Sigmoid colon (tissue), 7 donors: ENCODE data around the gene TMEM121B. TPM values are rescaled to one million over a fixed set of nuclear protein-coding genes. Genes with fewer than 3 reads are reported as not detected.

Experiments
- DNase-seq: peaks from one replicate; pipeline ENCODE4 v3.0.0-alpha.2; 2019
- H3K27ac ChIP-seq, 4 donors: fragments of 200-600 bp; sonication (generic); one replicate each; pipeline ENCODE4 v1.5.1; 2016 to 2019; ENCODE audit warnings: mild to moderate bottlenecking in 1 of 4
- H3K27me3 ChIP-seq, 3 donors: fragments of 200-600 bp; sonication (generic); one replicate each; pipeline ENCODE4 v1.5.1; 2019; ENCODE audit warnings: mild to moderate bottlenecking in 1 of 3
- H3K36me3 ChIP-seq, 4 donors: fragments of 200-600 bp; sonication (generic); one replicate each; pipeline ENCODE4 v1.5.1; 2016 to 2019
- H3K4me1 ChIP-seq, 4 donors: fragments of 200-600 bp; sonication (generic); one replicate each; pipeline ENCODE4 v1.5.1; 2017 to 2019
- H3K4me3 ChIP-seq, 4 donors: fragments of 200-600 bp; sonication (generic); one replicate each; pipeline ENCODE4 v1.5.1; 2017 to 2019; ENCODE audit warnings: mild to moderate bottlenecking in 2 of 4, moderate library complexity in 1 of 4
- H3K9me3 ChIP-seq, 4 donors: fragments of 200-600 bp in 3 of 4; sonication (generic) in 3 of 4; one replicate each; pipeline versions ENCODE4 v1.5.1 to v1.6.1; 2013 to 2019
- EP300 ChIP-seq, 4 donors: sonication (generic); formaldehyde crosslinking; IDR thresholded peaks; one replicate each; pipeline ENCODE4 v1.6.1; 2017; ENCODE audit warnings: antibody characterized with exemption in 4 of 4
- POLR2A ChIP-seq, 2 donors: fragments of 450-650 bp; IDR thresholded peaks; one replicate each; pipeline ENCODE4 v1.6.1; 2016; ENCODE audit warnings: antibody characterized with exemption in 2 of 2, mild to moderate bottlenecking in 2 of 2, moderate library complexity in 2 of 2
- POLR2AphosphoS5 ChIP-seq, 4 donors: sonication (generic); formaldehyde crosslinking; IDR thresholded peaks; one replicate each; pipeline ENCODE4 v1.6.1; 2017; ENCODE audit warnings: antibody characterized with exemption in 4 of 4
- WGBS, 2 donors: extraction: QIAGEN DNeasy Blood & Tissue Kit; methylation state at CpG; one replicate each; pipeline ENCODE4 v1.1.7; 2013; 5-methylcytosine and 5-hydroxymethylcytosine counted together
- intact Hi-C: fragments of 100-400 bp; cut with DNase I; formaldehyde crosslinking; loops from one replicate; pipeline ENCODE4 v1.15.1; 2023
- polyA plus RNA-seq, 3 donors: library from polyadenylated mRNA; stranded (reverse); fragments of 200-250 nt; gene quantifications; one replicate each; pipeline ENCODE4 v1.2.3, GENCODE V29; 2013
- total RNA-seq, 4 donors: library from RNA; depleted of rRNA; stranded (reverse); fragments of >200 nt; gene quantifications; one replicate each; pipeline ENCODE4 v1.1.0, GENCODE V29; 2016
- TF ChIP-seq, protein P1 (sequence below), 4 experiments: fragments of 450-650 bp in 3 of 4; fragments of 200-600 bp in 1 of 4; IDR thresholded peaks; one replicate each; pipeline ENCODE4 v1.5.1; 2016 to 2019; ENCODE audit warnings: antibody characterized with exemption in 4 of 4, mild to moderate bottlenecking in 3 of 4, moderate library complexity in 2 of 4
- donor health status: healthy with polysubstance abuse.
- donor health status: Bipolar disorder and iron deficiency.
- donor health status: healthy.

Gene TMEM121B
- total and polyA plus RNA-seq, 7 donors = 0.17 to 0.54 (median 0.43) TPM; not detected in 3

DNA sequence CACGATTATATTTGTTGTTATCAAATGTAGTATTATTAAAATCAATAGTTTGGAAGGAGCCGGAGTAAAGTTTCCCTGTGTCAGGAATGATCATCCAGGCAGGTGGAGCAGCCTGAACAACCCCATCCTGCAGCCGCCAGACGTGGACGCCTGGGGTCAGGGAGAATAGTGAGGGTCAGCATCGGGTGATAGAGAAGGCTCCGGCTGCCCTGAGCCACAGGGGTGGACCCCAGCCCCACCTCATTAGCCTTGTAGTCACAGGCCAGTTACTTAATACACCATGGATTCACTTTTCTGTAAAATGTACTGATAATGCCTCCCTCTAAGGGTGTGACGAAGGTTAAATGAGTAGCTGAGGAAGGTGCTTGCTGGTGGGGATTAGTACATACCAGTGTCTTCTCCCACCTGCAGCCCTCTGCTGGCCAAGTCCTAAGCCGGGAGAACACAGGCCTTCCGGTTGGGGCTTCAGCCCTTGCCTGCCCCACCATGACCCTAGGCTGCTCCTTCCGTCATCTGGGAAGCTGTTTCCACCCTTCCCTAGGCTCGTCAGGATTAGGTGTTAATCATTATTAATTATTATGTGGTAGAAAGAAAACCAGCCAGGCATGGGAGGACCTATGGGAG is 14.9 kb downstream of the TMEM121B start:
- peak; percentile 56 for DNase-seq
- intact Hi-C loops = no loop called here
- Histone ChIP-seq H3K27ac (no peak overlapping the region), H3K27me3 (no peaks in the 10 kb centered on the region), H3K36me3 (peaks cover 0 to 74% (median 23%) of the 10 kb centered on the region in 4 donors), H3K4me1 (no peaks in the 10 kb centered on the region), H3K9me3 (no peaks in the 10 kb centered on the region), H3K4me3 (no peak overlapping the region)
- TF ChIP-seq EP300 (IDR thresholded peaks at IDR 0.05) (no peak), POLR2A (IDR thresholded peaks at IDR 0.05) (no peak), POLR2AphosphoS5 (IDR thresholded peaks at IDR 0.05) (no peak)
- TF ChIP-seq, protein P1, sequence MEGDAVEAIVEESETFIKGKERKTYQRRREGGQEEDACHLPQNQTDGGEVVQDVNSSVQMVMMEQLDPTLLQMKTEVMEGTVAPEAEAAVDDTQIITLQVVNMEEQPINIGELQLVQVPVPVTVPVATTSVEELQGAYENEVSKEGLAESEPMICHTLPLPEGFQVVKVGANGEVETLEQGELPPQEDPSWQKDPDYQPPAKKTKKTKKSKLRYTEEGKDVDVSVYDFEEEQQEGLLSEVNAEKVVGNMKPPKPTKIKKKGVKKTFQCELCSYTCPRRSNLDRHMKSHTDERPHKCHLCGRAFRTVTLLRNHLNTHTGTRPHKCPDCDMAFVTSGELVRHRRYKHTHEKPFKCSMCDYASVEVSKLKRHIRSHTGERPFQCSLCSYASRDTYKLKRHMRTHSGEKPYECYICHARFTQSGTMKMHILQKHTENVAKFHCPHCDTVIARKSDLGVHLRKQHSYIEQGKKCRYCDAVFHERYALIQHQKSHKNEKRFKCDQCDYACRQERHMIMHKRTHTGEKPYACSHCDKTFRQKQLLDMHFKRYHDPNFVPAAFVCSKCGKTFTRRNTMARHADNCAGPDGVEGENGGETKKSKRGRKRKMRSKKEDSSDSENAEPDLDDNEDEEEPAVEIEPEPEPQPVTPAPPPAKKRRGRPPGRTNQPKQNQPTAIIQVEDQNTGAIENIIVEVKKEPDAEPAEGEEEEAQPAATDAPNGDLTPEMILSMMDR (IDR thresholded peaks at IDR 0.05) = no peak
- WGBS, 2 donors = 86% methylated on average over 12 of the region's 12 CpGs

DNA sequence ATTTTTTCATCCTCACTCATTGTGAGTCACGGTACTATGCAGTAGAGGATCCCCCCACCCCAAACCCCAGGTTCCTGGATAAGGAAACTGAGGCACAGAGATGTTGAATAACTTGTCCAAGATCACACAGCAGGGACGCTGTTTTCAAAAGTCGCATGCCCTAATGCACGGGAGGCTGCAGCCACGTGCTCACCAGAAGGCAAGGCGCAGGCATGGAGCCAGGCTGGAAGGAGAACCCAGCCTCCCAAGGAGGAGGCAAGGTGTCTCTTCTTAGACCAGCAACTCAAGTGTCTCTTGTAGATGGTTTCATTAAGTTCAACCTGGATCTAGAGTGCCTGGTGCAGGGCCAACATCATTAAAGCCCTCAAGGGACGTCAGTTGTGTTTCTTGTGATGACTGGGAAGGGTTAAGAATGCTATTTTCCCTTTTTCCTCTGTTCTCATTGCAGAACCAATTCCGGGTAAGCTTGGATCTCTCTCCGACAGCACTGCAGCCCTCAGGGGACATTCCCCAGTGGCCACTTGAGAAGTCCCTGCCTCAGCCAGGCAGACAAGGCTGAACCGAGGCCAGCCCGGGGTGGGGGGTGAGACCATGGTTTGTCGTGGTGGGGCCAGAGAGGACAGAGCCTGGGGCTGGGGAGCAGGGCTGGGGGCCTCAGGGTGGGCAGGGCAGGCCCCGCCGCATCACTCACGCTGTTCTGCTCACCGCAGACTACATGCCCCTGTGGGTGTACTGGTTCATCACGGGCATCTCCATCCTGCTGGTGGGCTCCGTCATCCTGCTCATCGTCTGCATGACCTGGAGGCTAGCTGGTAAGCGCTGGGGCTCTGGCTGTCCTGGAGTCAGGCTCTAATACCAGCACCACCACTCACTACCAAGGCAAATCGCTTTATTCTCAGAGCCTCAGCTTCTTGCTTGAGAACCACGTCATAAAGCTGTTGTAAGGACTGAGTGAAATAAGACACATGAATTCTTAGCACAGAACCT is 15.7 kb downstream of the TMEM121B start:
- 89 to 90% methylated on average over 22 of the region's 22 CpGs for WGBS, 2 donors
- no peak overlapping the region for H3K4me3 ChIP-seq
- H3K36me3 ChIP-seq = peaks cover 0 to 82% (median 28%) of the 10 kb centered on the region in 4 donors
- DNase-seq = peak; percentile 43
- intact Hi-C loops = no loop called here
- H3K9me3 ChIP-seq = no peaks in the 10 kb centered on the region
- no peaks in the 10 kb centered on the region for H3K4me1 ChIP-seq
- no peak overlapping the region for H3K27ac ChIP-seq
- H3K27me3 ChIP-seq = no peaks in the 10 kb centered on the region
- no peak for TF ChIP-seq EP300 (IDR thresholded peaks at IDR 0.05)
- TF ChIP-seq POLR2A (IDR thresholded peaks at IDR 0.05) = no peak

DNA sequence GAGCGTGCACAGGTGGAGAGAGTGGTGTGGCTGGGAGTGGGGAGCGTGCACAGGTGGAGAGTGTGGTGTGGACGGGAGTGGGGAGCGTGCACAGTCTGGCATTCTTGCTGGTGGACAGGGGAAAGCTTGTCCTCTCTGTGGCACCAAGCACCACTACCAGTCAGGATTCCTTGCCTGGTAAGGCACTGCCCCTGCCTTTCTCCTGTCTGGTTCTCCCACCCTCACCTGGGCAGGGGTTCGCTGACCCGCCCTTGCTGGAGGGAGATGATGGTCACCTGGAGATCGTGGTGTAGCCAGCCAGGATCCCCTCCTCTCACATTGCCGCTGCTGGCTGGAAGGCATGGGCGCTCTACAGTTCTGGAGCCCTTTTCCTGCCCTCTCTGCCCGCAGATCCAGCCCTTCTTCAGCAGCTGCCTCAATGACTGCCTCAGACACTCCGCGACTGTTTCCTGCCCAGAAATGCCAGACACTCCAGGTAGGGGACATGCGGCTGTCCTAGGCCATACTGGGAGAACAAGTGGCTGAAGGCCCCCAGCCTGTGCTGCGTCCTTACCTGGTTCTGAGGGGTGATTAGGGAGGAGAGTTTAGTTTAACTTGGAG is 16.7 kb downstream of the TMEM121B start:
- TF ChIP-seq POLR2AphosphoS5 (IDR thresholded peaks at IDR 0.05) (no peak), POLR2A (IDR thresholded peaks at IDR 0.05) (no peak), EP300 (IDR thresholded peaks at IDR 0.05) (no peak)
- TF ChIP-seq, protein P1 (IDR thresholded peaks at IDR 0.05) = no peak
- DNase-seq = peak; percentile 47
- intact Hi-C loops = no loop called here
- WGBS, 2 donors = 87% methylated on average over 14 of the region's 14 CpGs
- H3K4me1 ChIP-seq = no peaks in the 10 kb centered on the region
- H3K36me3 ChIP-seq = peaks cover 0 to 86% (median 28%) of the 10 kb centered on the region in 4 donors
- H3K27ac ChIP-seq = no peak overlapping the region
- H3K4me3 ChIP-seq = no peak overlapping the region
- H3K9me3 ChIP-seq = no peaks in the 10 kb centered on the region
- no peaks in the 10 kb centered on the region for H3K27me3 ChIP-seq

DNA sequence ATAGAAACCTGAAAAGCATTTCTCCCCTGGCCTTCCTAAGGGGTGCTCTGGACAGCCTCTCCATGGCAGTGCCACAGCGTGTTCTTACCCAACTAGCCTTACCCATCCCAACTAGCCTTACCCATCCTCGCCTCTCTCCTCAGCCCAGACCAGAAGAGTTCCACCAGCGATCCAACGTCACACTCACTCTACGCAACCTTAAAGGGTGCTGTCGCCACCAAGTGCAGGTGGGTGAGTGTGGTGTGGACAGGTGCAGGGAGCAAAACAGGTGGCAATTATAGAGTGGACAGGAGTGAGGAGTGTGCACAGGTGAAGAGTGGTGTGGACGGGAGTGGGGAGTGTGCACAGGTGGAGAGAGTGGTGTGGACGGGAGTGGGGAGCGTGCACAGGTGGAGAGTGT is 17.8 kb downstream of the TMEM121B start:
- 96 to 98% methylated on average over 9 of the region's 9 CpGs for WGBS, 2 donors
- H3K4me1 ChIP-seq = no peaks in the 10 kb centered on the region
- no peaks in the 10 kb centered on the region for H3K27me3 ChIP-seq
- DNase-seq = peak; percentile 26
- intact Hi-C loops = no loop called here
- TF ChIP-seq EP300 (IDR thresholded peaks at IDR 0.05) = no peak
- TF ChIP-seq, protein P1 (IDR thresholded peaks at IDR 0.05) = no peak
- no peak for TF ChIP-seq POLR2A (IDR thresholded peaks at IDR 0.05)
- no peak for TF ChIP-seq POLR2AphosphoS5 (IDR thresholded peaks at IDR 0.05)
- no peaks in the 10 kb centered on the region for H3K9me3 ChIP-seq
- H3K4me3 ChIP-seq = no peak overlapping the region
- no peak overlapping the region for H3K27ac ChIP-seq
- peaks cover 0 to 86% (median 29%) of the 10 kb centered on the region in 4 donors for H3K36me3 ChIP-seq

DNA sequence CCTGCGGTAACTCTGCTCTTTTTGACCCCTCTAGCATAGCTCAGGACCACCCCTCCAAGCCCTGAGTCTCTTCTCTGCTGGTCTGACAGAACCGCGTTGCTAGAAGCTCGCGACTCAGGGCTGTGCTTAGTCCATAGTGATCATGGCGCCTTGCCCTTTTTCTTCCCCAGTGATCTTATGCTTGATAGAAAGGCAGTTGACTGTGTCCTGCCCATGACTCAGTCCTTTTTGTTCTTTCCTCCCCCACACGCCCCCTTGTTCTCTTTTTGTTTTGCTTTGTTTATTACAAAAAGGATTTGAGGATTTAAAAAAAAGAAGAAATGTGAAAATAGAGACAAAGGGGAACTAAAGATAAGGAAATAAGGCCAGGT is 18.9 kb downstream of the TMEM121B start:
- DNase-seq = peak; percentile 53
- Histone ChIP-seq H3K27me3 (no peaks in the 10 kb centered on the region), H3K36me3 (peaks cover 0 to 86% (median 26%) of the 10 kb centered on the region in 4 donors), H3K27ac (no peak overlapping the region), H3K9me3 (no peaks in the 10 kb centered on the region), H3K4me3 (no peak overlapping the region), H3K4me1 (no peaks in the 10 kb centered on the region)
- WGBS, 2 donors = 91 to 93% methylated on average over 7 of the region's 7 CpGs
- TF ChIP-seq EP300 (IDR thresholded peaks at IDR 0.05) (no peak), POLR2A (IDR thresholded peaks at IDR 0.05) (no peak), POLR2AphosphoS5 (IDR thresholded peaks at IDR 0.05) (no peak)
- TF ChIP-seq, protein P1 (IDR thresholded peaks at IDR 0.05) = no peak
- intact Hi-C loops = no loop called here
